HG03342 (cell line): ENCODE data around the gene KIF1A.

Experiments used
- ATAC-seq: cut with Tn5 transposase; IDR thresholded peaks from one replicate; pipeline ENCODE4 v1.9.1; 2021; ENCODE audit warnings: mild to moderate bottlenecking, moderate library complexity; ENCODE audit not compliant: unreplicated experiment

The KIF1A gene

DNA sequence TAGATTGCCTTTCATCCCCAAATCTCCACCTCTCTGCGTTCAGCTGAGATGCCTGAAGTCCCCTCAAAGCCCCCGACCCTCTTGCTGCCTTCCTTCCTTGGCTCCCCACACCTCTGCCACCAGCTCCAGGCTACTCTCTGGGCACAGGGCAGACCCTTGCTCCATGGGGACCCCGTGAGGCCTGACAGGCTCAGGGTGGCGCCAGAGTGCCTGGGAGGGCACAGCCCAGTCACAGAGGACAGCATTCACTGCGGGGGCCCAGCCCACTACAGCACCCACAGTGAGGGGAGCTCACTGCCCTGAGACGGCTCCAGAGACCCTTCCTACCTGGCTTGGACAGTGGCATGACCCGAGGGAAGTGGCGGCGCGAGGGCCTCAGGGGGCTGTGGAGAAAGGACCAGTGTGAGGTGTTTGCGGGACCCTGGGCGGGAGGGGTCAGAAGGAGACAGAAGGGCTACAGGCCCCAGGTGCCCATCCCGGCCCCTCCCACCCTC, 77.4 kb downstream of the KIF1A start:
- ATAC-seq: no peak

DNA sequence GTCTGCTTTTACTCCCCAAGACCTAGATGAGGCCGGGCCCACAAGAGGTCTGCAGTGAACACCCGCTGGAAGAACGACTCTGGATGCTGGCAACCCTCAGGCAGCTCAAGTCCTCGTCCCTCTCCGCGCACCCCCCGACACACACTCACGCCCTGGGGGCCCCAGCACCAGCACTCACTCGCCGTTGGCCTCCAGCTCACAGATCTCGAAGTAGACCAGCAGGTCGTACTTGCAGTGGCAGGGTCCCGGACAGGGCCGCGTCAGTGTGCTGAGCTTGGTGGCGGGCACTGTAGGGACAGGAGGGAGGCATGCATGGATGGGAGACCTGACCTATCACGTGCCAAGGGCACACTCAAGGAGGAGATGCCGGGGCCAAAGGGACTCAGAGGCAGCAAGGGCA, 78.9 kb downstream of the KIF1A start:
- ATAC-seq: no peak

DNA sequence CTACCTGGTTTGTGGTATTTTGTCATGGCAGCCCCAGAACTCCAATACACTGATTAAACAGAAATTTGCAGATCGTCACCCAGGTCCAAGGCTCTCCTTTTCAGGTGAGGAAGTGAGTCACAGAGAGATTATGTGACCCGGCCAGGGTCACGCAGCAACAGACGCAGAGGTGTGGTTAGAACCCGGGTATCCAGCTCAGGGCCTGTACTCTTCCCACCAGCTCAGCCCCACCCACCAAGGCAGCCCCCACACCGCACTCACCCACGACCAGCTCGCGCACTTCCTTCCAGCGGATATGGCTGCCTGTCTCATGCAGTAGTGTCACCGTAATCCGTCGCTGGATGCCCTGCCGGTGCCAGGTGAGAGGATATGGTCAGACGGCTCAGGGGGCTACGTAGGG, 80.2 kb downstream of the KIF1A start:
- ATAC-seq: no peak

DNA sequence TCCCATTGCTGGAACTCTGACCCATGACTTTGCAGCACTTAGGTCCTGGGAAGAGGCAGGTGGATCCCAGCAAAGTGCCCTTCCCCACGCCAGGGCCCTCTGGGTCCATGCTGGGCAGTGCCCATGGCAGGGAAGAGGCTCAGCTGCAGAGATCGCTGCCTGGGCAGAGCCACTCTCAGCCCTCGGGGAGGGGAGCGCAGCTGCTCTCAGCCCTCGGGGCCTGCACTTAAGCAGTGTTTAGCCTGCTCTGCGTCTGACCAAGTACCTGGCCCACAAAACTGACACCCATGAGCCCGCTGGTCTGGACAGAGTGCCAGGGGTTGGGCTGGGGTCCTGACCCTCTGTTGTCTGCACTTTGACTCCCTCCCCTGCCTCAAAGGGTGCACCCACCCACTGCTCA, 82.1 kb downstream of the KIF1A start:
- no peak for ATAC-seq

DNA sequence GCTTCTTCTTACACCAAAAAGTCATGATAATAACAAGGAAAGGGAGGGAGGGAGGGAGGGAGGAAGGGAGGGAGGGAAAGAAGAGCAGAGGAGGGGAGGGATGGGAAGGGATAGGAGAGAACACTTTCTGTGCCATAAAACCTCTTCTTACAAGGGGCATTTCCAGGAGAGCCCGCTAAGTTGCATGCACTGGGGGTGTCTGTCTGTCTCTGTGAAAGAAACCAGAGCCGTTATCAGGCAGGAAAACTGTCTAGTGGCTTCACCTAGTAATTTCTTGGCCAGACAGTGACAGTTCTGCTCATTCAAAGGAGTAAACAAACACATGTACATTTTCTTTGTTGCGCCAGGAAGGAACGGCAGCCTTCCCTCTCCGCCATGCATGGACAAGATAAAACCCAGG, 82.5 kb downstream of the KIF1A start:
- no peak for ATAC-seq

DNA sequence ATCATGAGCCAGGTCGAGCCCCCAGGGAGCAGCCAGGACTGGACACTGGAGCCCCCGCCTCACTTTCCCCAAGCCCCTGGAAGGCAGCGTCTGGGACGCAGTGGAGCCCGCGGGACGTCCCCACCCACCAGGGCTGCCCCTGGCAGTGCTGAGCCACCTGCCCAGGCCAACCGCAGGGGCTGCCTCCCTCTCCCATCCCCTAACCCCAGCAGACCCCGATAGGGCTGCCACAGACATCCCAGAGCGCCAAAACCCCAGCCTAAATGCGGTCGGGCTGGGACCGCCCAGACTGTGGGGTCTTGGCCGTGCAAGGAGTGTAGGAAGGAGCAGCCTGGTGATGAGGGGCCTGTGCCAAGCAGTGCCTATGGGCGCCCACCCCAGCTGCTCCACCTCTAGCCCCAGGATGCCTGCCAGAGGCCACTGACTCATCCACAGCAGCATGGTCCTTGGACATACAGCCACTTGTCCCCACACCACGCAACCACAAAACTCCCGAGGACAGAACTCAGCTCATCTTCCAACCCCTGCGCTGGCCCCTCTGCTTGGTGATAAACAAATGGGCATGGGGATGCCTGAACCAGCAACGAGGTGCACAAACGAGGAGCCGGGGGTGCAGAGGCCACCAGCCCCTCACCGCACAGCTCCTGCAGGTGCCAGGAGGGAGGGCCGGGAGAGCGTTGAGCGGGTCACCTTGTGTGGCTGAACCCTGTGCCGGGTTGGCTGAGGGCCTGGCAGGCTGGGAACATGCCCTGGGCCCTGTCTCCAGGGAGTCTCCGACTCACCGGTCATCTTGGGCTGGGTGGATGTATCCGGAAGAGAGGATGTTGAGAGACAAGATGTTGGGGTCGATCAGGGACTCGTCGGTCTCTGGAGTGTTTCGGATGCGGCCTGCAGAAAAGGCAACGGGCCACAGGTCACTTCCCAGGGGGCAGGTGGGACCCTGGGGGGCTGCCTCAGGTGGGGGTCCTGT, 83.5 kb downstream of the KIF1A start:
- ATAC-seq: no peak

DNA sequence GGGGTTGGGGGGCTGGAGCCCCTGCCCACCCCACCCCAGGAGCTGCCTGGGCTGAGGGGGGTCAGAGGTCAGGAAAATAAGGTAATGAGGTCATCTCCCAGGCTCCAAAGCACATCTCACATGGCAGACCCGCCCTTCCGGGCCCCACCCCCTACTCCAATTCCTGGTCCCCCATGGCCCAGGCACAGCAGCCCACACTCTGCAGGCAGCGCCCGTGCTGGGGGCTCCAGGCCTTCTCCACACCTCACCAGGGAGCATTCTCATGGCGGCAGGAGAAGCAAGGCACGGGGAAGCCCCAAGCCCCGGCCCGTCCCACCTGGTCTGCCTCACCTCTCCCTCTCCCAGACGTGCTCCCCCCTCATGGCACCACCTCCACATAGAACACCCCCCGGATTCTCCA, 84.5 kb downstream of the KIF1A start:
- no peak for ATAC-seq

DNA sequence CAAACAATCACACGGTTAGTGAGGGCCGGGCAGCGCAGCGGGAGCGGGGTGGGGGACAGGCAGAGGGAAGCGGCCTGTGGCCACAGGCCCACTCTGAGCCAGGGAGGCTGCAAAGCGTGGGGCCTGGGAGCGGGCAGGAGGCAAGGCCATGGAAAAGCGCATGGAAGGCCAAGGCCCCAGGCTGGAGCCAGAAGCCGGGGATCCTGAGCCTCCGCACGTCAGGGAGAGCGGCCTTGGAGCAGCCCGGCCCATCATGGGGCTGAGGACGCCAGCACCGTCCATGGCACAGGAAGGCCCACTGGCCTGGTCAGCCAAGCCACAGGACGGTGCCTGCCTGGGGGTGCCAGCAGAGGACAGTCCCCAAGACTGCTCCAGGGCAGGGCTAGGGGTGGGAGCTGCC, 85.3 kb downstream of the KIF1A start:
- ATAC-seq: no peak

DNA sequence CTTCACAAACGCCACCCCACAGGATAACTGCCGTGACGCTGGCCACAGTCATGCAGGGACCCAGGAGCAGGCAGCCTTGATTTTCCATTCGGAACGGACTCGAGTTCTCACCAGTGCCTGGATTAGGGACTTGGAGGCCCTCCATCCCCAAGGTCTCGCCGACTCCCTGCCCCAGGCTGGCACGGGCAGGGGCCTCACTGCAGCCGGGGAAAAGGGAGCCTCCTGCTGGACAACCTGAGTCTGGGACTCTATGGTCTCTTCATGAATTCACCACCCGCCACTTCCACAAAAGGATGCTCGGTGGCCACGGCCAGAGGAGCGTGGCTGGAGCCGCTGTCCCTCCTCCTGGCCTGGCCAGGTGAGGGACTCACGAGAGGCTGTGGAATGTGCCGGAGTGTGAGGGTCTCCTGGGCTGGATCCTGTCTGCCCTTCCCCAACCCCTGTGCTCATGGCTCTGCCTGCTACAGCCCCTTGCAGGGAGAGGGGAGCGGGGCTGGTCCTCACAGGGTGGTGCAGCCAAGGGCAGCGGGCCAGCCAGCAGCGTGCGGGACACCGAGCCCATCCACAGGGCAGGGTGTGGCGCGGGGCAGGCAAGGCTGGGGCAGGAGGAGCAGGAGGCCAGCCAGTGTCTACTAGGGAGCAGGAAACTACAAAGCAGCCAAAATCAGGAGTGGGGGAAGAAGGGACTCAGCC, 86.1 kb downstream of the KIF1A start:
- no peak for ATAC-seq

DNA sequence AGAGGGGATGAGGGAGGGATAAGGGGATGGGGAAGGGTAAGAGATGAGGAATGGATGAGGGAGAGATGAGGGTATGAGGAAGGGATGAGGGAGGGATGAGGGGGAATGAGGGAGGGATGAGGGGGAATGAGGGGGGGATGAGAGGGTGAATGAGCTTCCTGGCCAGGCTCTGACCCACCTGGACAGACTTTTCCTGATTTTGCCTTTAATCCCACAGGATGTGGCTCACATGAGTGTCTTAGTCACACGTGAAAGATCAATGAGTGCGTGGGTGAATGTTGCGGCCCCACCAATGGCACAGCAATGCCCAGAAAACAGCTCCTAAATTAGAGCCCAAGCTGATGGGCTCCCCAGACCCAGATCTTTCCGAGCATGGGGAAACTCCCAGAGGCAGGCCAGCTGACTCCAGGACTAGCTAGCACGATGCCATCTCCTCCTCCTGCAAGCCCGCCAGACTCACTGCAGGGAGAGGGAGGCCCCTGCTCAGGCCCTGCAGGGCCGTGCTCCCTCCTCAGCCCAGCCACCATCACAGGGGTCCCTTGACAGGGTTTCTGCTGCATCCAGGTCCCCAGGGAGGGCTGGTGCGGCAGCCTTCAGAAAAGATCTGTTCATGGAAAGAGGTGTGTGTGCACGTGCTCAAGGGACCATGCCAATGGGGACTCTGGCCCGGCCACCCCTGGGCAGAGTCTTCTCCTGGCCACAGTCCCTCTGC, 87.0 kb downstream of the KIF1A start:
- no peak for ATAC-seq

DNA sequence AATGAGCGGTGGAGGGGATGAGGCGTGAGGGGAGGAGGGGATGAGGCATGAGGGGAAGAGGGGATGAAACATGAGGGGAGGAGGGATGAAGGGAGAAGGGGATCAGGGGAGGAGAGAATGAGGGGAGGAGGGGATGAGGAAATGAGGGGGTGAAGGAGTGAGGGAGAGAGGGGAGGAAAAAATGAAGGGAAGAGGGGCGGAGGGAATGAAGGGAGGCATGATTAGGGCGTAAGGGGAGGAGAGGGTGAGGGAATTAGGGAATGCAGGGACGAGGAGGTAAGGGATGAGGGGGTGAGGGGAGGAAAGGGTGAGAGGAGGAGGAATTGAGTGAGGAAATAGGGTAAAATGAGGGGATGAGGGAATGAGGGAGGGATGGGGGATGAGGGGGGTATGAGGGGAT, 87.8 kb downstream of the KIF1A start:
- ATAC-seq: no peak

DNA sequence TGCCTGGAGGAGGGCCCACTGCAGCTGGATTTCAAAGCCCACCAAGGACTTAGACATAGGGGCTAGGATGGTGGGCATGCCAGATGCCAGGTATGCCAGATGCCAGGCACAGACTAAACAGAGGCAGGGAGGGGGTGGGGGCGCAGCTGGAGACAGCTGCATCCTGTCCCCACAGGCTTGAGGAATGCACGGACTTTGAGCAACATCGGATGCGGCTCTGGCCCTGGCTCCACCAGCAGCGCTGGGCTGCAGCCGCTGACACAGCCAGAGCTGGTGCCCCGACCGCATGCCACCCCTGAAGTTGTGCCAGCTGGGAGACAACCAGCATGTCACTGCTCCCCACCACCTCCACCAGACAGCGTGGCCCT, 88.9 kb downstream of the KIF1A start:
- no peak for ATAC-seq

DNA sequence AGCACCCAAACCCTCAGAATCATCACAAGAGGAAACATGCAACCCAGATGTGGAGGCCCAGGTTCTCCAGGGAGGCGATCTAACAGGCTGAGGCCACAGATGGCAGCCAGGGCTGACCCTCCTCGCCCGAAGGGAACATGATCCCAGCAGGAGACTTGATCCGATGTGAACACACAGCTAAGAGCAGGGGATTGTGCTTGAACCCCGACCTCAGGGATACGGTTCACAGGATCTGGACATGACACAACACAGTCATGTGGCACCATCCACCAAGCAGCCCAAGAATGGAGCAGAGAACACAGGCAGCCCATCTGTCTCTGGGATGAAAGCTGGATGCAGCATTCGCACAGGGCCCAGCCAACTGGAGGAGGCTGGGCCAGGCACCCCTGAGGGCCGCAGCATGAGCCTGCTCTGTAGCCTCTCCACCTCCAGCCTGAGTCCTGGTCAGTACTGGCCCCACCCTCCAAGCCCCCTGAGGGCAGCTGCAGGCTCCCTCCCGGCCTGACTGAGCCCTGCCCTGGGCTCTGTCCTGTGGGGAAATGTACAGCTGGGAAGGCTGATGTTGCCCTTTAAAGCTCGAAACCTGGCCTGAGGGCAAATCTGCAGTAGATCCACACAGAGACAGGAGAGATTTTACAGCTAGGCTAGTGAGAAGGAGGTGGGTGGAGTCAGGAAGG, 89.4 kb downstream of the KIF1A start:
- no peak for ATAC-seq

DNA sequence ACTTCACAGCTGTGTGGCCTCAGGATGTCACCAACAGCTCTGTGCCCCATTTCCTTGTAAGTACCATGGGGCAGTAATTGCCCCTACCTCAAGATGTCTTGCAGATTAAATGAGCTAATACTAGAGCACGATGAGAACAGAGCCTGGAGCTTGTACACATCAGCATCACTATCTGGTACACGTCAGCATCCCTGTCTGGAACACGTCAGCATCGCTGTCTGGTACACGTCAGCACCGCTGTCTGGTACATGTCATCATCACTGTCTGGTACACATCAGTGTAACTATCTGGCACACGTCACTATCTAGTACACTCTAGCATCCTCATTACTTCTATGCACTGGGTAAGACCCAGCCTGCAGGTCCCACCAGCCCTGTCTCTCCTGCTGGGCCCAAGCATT, 91.2 kb downstream of the KIF1A start:
- no peak for ATAC-seq

DNA sequence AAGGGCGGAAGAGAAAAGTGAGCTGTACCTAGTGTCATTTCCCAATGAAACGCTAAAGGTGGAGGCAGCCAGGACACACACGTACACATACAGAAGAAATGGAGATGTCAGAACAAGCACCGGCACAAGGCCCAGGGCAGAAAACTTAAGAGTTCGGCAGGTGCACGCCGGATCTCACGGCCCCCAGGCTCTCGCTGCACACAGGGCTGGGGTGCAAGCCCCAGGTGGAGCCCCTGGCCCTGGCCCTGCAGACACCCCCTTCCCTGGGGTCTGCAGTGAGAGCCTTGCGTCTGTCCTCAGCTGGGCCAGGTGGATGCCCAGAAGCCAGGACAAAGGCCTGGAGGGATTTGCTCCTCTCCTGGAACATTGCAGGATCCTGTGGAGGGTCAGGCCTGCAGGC, 91.7 kb downstream of the KIF1A start:
- ATAC-seq: no peak

DNA sequence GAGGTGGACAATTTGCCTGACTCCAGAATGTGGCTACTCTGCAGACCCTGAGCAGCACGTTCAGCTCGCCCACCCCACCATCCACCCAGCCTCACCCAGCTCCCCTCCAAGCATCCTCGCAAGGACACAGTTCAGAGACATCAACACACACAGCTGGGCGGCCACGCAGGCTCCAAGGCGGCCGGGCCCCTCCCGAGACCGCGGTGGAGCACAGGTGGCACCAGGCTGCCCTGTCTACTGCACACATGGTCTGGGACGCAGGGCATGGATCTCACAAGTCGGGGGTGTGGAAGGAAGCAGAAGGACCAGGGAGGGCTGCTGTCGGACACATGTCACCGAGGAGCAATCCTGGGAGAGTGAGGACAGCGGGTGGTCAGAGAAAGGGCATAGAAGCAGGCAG, 92.1 kb downstream of the KIF1A start:
- no peak for ATAC-seq

DNA sequence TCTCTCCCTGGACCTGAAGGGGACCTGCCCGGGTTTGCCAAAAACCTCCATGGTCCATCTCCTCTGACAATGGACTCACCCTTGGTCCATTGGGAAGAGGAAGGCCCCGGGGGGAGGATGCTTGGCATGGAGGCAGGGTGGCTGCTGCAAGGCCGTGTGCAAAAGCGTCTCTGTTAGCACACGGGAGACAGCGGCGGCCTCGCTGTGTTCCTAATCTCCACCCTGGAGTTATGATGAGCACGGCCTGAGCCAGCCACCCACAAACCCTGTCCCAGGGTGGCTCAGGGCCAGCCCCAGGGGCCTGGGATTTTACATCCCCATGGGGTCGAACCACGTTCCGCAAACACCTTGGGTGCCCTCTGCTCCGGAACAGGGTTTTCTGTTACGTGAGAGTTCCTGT, 92.6 kb downstream of the KIF1A start:
- ATAC-seq: no peak

DNA sequence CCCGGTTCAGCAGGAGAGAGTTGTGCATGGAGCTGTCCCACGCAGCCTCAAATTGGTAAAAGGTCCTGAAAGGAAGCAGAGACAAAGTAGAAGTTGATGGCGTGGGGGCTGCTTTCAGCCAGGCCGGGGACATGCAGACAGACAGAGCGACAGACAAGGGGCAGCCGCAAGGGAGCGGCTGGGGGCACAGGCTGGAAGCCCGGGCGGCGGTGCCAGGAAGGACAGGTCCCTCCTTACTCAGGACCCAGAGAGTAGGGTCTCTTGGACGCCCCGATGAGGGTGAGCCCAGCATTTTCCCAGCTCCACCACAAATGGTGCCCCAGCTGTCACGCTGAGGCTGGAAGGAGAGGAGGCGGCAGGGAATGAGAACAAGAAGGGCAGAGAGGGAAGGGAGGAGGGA, 93.1 kb downstream of the KIF1A start:
- no peak for ATAC-seq

DNA sequence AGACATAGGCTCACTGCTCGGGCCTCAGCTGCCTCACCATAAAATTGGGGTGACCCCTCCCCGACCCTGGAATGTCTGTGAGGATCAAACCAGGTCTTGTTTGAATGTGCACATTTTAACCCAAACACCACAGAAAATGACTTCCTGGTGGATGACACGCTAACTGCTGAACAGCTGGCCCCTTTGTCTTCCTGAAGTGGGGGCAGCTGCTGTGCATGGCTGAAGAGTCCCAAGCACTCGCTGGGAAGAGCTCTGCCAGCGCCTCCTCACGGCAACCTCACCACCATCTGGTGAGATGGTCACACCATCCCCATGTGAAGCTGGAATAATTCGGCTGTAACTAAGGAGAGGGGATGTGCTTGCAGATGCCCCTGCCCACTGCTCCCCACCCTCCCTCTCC, 94.3 kb downstream of the KIF1A start:
- ATAC-seq: no peak

DNA sequence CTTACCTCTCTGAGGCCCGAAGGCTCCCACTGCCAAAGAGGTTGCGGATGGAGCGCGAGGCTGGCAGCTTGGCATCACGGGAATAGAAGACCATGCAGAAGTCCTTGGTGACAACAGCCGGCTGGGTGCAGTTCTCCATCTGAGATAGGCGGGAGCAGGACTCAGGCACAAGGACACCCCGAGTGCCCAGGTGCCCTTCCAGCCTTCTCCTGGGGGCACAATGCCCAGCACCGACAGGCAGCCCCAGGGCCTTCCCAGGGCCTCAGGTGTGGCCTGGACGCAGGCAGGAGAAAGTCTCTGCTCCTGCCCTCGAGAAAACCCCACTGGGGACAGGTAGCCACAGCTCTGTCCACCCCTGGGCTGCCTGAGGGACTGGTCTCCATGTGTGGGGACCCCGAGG, 94.8 kb downstream of the KIF1A start:
- no peak for ATAC-seq

DNA sequence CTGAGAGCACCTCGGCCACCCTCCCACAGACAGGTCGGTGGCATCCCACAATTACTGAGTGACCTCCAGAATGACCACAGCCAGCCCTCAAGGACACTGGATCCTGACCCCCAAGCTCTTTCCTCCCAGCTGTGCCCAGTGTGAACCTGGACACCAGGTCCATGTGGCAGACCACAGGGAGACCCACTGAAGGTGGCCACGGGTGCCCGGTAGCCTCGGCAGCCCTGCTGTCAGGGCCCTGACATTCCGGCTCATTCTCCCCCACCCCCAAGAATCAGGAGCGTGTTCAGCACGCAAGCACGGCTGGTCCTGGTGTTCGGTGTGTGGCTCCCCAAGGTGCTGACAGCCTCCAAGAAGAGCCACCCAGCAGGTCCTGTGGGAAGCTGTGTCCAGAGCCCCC, 95.6 kb downstream of the KIF1A start:
- no peak for ATAC-seq
